NB4 (cell line): ENCODE results near the gene SMIM28.

Experiments used
- DNase-seq: peaks from one replicate; pipeline ENCODE4 v3.0.0; 2010; ENCODE audit warnings: low read depth
- H3K4me3 ChIP-seq: one replicate; pipeline ENCODE4 v1.5.1; 2011; ENCODE audit warnings: mild to moderate bottlenecking, low read depth, low read length, moderate library complexity
- CTCF ChIP-seq: IDR thresholded peaks from one replicate; pipeline ENCODE4 v1.5.1; 2012; ENCODE audit warnings: low read depth, low read length
- MAX ChIP-seq: IDR thresholded peaks from 2 replicates; pipeline ENCODE4 v1.6.1; 2011; ENCODE audit warnings: low read depth, low read length
- MYC ChIP-seq: IDR thresholded peaks from 2 replicates; pipeline ENCODE4 v1.6.1; 2011; ENCODE audit warnings: low read depth, low read length
- POLR2A ChIP-seq: IDR thresholded peaks from 2 replicates; pipeline ENCODE4 v1.6.1; 2011; ENCODE audit warnings: mild to moderate bottlenecking; ENCODE audit not compliant: insufficient read length; ENCODE audit errors: extremely low read depth

SMIM28 gene

GRCh38 chr6:138370631-138371451, 6.9 kb upstream of the SMIM28 start:
- DNase-seq, result no peak
- H3K4me3 ChIP-seq, result no peak overlapping the region
- TF ChIP-seq POLR2A (no peak), MYC (no peak), MAX (no peak), CTCF (no peak)

- no peak overlapping the region for H3K4me3 ChIP-seq
- no peak for DNase-seq
These were observed 6.3 kb upstream of the SMIM28 start for GRCh38 chr6:138371452-138371711.

GRCh38 chr6:138371720-138372119, 6.0 kb upstream of the SMIM28 start:
- TF ChIP-seq MAX (no peak), POLR2A (no peak), CTCF (no peak), MYC (no peak)
- DNase-seq, result no peak
- H3K4me3 ChIP-seq, result no peak overlapping the region

More at GRCh38 chr6:138371452-138371711, 6.3 kb upstream of the SMIM28 start:
- TF ChIP-seq CTCF (no peak), POLR2A (no peak), MAX (no peak), MYC (no peak)

- TF ChIP-seq MYC (no peak), CTCF (no peak), POLR2A (no peak), MAX (no peak)
- DNase-seq, result peak; percentile 39
- no peak overlapping the region for H3K4me3 ChIP-seq
These were observed 4.8 kb upstream of the SMIM28 start for GRCh38 chr6:138372711-138373463.

GRCh38 chr6:138374230-138374629, 3.5 kb upstream of the SMIM28 start:
- no peak for DNase-seq
- TF ChIP-seq POLR2A (no peak), MAX (no peak), CTCF (no peak), MYC (no peak)
- H3K4me3 ChIP-seq, result no peak overlapping the region
